RPMI8226 (cell line): ENCODE results near the gene MIOX.

Experiments used
- DNase-seq: peaks from one replicate; pipeline ENCODE4 v3.0.0-alpha.2; 2015

MIOX gene

DNA sequence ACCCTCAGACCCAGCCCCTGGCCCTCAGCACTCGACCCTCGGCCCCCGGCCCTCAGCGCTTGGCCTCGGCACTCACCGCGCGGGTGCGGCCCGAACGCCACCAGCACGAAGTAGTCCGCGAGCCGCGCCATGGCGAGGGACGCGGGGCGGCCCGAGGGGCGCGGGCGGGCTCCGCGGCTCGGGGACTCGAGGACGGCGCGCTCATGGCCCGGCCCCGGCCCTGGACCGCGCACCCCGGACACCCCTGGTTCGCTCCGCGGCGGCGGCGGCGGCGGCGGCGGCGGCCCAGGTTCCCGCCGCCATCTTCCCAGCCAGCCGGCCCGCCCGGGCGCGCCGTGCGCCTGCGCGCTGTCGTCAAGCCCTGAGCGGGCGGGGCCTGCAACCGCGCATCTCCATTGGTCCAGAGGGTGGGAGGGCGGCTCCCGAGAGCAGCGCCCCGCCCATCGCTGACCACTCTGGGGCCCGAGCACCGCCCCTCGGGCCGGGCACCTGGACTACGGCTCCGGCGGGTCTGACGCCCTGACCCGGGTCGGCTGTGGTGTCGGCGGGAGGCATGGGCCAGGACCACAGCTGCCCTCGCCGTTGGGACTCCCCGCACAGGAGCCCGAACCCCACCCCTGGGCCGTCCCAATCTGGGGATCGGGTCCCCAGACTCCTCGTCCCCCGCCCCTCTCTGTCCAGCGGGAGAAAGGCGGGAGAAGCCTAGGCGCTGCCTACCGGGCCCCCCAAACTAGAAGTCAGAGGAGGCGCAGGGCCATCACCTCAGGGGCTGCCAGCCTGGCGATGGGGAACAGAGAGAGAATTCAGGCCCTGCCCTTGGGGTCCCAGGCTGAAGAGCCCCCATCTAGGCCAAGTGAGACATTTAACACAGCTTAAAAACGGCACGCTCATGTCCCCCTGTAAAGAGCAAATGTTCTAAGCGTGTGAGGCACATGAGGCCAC is 11.7 kb upstream of the MIOX start, which contains the start of gene SBF1:
SBF1 (minus strand) TSS at position 326 of the 942 bp plus-strand sequence; CDS start at position 131, 195 bp downstream.
- DNase-seq = peak; percentile 94

DNA sequence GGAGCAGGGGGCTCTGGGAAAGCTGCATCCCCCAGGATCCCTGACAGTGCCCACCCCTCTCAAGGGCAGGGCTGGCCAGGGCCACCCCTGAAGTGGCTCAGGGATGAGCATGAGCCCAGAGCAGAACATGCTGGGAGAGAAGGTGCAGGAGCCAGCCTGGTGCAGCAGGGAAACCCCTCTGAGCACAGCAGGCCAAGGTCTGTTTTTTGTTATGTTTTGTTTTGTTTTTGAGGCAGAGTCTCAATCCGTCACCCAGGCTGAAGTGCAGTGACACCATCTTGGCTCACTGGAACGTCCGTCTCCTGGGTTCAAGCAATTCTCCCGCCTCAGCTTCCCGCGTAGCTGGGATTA is 11.0 kb upstream of the MIOX start:
- no peak for DNase-seq

DNA sequence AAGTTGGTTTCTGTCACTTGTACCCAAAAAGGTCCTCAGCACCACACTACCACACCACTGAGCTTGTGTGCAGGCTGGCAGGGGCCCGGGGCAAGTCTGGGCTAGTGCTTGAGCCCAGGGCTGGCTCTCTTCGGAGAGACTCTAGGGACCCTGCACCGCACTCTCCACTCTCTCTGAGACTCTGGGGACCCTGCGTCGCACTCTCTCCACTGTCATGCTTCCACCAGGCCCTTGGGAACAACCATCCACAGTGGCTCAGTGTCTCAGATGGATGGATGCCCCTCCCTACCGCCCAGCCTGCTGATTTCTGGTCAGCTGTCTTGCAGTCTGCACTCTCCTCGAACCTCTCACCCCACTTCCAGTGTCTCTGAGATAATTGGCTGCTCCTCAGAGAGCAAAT is 9.8 kb upstream of the MIOX start:
- no peak for DNase-seq

DNA sequence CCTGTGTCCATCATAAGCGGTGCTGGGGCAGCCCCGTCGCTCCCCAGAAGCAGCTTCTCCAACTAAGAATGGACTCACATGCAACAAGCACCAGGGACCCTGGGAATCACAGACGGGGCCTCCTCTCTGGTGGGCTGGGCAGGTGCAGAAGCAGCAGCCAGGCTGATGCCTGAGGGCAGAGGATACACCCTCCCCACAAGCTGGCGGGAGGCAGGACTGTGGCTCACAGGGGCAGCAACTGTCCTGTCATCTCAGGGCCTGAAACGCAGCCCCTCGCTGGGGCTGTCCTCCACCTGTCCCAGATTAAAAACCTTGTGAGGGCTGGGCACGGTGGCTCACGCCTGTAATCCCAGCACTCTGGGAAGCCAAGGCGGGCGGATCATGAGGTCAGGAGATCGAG is 8.7 kb upstream of the MIOX start:
- DNase-seq = no peak

DNA sequence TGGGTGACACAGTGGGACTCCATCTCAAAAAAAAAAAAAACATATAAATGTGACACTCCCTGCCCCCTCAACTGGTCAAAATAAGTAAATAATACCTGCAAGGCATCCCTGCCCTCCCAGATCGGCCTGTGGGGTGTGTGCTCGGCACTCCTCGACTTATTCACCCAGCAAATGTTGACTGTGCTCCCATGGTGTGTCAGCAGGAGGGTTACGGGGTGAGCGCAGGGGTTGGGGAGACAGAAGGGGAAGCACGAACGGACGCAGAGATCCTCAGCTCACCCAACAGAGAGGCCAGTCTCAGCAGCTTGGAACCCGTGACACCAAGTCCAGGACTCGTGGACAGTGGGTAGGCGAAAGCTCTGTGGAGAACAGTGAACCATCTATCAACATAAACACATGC is 6.9 kb upstream of the MIOX start:
- DNase-seq = no peak

DNA sequence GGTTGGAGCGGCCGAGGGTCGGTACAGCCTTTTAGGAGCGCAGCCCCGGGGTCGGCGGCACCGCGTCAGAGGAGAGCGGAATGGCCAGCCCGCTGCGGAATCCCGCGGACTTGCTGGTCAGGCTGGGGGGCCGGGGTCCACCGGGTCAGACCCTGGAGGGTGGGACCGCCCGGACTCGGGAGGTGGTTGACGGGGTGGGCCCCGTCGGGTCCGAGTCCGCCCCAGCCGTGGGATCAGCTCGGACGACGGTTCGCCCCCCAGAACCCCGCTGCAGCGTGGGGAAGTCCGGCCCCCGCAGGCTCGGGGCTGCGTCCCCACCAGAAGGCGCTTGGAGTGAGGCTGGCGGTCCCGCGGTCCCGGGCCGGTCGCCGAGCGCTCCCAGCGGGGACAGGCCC is 5.6 kb upstream of the MIOX start:
- no peak for DNase-seq

DNA sequence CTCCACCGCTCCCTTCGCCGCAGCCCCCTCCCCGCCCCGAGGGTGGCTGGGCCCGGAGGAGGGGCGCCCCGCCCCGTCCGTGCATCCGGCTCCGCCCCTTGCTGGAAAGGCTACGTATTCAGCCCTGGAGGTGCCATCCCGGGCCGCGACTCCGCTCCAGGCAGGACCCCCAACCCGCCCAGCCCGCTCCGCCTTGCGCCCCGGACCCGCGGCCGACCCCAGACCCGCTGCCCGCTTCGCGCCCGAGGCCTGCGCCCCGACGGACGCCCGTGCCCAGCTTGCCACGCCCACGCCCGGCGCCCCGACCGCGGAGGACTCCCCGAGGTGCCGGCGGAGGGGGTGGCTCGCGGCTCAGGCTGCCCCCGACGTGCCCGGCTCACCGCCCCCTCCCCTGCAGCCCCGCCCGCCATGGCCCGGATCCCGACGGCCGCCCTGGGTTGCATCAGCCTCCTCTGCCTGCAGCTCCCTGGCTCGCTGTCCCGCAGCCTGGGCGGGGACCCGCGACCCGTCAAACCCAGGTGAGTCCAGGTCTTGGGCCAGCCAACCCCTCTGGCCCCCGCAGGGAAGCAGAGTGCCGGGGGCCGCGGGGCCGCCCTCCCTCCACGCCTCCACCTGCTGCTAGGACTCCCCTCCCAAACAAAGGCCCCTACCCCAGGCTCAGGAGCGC is 5.1 kb upstream of the MIOX start, which contains the start of gene ADM2:
ADM2 (plus strand) TSS at position 104 of the 667 bp plus-strand sequence; CDS start at position 409, 305 bp downstream.
- DNase-seq = peak; percentile 56

DNA sequence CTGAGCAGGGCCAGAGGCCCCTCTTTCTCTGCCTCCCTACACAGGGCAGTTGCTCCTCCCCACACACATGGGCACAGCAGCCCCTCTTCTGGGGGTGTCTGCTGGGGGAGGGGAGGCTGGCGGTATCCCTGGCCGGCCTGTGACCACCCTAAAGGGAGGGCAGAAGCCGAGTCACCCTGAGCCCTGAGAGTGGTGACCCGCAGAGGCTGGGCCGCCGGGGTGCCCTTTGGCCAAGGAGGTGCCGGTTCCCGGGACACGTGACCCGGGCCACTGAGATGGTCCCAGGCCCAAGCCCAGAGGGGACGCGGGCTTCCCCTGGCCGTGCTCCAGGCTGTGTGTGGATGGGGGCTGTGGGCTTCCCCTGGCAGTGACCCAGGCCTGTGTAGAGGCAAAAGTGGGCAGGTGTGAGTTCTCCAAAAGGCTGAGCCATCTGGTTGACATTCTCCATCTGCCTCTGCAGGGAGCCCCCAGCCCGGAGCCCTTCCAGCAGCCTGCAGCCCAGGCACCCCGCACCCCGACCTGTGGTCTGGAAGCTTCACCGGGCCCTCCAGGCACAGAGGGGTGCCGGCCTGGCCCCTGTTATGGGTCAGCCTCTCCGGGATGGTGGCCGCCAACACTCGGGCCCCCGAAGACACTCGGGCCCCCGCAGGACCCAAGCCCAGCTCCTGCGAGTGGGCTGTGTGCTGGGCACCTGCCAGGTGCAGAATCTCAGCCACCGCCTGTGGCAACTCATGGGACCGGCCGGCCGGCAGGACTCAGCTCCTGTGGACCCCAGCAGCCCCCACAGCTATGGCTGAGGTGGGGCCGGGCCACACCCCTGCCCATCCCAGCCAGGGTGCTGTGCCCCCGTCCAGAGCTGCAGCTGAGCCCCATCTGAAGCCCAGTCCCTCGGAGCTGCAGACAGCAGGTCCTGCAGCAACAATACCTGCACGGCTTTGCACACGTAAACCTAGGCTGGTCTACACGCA is 4.3 kb upstream of the MIOX start:
- DNase-seq = peak; percentile 47

DNA sequence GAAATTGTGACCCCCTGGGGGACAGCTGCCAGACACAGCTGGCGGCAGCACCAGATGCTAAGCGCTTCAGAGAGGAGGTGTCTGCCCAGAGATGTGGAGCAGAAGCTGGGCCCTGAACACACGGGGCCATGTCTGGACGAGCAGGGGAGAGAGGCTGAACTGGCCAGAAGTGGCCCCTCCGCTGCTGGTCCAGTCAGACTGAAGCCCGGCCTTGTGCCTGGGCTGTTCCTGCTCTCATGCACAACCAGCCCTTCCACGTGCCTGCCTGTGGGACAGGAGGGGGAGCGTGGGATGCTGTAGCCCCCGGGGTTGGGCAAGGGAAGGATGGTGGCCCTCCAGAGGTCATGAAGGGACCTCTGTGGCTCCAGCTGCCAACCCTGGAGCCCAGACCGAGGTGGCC is 3.6 kb upstream of the MIOX start:
- no peak for DNase-seq

DNA sequence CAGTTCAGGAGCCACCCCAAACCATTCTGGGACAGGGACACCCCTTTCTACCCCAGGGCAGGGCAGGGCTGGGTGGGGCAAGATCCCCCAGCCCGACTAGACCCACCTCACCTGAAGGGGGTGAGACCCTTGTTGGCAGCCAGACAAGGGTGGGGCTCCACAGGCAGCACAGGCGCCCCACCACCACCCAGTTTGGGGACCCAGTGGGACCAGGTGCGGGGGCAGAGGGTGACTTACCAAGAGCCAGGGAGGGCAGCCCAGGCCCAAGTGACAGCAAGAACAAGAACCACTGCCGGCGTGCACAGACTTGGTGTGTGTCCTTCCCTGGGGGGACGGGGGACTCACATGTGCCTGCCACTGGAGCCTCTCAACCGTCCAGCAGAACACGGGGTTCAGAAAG is 3.1 kb upstream of the MIOX start:
- no peak for DNase-seq

DNA sequence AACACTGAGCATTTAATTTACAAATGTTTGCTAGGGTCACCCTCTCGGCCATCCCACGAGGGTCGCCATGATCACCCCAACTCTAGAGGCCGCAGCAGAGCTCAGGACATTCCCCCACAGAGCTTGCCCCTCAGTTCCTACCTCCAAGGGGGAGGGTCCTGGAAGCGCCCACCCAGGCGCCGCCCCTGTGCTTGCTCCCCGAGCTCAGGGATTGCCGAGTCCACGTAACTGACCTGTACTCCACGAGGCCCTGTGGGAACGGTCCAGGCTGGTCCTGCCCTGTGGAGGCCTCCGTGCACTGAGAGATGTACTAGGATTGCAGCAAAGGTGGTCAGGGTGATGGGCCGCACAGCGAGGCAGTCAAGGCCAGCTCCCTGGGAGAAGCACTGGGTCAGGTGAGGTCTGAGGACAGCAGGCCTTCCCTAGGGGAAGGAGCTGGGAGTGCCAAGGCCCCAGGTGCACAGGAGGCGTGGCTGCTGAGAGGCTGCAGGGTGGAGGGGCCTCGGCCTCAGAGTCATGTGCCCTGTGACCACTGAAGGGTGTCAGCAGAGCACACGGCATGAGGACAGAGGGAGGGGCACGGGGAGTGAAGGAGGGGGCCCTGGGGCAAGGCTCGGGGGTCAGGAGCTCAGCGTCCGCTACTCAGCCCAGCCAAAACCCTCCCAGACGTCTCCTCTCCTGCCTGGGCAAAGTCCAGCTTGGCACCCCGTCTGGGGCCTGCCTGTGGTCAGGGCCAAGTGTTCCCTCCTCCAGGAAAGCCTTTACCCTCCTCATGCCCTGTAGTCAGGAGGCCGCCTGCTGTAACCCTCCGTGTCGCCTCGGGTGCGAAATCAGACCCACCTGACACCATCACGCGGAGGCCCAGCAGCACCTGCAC is 2.4 kb upstream of the MIOX start:
- DNase-seq = no peak

DNA sequence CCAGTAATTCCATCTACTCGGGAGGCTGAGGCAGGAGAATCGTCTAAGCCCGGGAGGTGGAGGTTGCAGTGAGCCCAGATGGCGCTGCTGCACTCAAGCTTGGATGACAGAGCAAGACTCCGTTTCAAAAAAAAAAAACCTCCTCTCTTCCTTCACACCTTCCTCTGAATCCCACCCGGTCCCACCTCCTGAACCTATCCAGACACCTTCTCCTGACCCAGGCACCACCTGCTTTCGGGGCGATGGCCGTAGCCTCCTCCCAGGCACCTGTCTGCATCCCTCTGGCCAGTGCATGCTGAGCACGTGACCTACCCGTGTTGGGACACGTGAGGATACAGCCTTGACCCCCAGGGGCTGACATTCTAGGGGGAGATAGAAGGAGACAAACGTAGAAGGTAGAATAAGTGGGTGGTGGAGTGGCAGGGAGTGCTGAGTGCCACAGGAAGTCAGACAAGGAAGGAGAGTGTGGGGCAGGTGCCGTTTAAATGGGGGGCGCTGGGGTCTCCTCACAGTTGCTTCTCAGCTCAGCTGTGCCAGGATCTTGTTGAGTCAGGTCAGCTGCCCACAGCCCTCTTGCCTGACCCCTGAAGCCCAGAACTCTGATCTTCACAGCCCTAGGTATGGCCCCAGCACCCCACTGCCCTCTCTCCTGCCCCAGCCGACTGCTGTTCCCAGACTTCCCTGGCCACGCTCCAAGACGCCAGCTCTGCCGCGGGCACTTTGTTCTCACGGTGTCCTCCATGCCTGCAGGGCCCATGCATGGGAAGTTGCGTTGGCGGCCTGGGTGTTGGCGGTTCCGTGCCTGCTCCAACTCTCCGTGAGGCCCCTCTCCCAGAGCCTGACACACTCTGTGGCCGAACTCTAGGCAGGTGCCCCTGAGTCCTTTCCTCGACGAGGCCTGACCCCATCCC is 1.2 kb upstream of the MIOX start:
- no peak for DNase-seq

DNA sequence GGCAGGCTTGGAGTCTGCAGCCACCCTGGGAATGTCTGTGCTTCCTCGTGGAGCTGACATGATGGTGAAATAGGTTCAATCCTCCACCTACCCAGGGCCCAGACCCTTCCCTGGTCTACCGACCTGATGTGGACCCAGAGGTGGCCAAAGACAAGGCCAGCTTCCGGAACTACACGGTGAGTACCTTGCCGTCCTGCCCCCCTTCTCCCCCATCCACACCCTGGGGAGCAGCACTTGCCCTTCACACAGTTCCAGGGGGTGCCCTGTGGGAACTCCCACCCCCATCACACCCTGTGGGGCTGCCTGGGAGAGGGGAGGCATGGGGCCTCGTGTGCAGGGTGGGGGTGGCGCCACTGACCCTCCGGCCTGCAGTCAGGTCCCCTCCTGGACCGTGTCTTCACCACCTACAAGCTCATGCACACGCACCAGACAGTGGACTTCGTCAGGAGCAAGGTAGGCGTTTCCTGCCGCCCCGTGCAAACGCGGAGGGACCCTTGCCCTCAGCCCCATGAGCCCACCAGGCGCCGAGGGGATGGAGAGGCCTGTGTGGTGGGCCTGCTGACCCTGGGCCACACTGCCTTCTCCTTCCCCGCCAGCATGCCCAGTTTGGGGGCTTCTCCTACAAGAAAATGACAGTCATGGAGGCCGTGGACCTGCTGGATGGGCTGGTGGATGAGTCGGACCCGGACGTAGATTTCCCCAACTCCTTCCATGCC is 789 bp downstream of the MIOX start:
- no peak for DNase-seq

DNA sequence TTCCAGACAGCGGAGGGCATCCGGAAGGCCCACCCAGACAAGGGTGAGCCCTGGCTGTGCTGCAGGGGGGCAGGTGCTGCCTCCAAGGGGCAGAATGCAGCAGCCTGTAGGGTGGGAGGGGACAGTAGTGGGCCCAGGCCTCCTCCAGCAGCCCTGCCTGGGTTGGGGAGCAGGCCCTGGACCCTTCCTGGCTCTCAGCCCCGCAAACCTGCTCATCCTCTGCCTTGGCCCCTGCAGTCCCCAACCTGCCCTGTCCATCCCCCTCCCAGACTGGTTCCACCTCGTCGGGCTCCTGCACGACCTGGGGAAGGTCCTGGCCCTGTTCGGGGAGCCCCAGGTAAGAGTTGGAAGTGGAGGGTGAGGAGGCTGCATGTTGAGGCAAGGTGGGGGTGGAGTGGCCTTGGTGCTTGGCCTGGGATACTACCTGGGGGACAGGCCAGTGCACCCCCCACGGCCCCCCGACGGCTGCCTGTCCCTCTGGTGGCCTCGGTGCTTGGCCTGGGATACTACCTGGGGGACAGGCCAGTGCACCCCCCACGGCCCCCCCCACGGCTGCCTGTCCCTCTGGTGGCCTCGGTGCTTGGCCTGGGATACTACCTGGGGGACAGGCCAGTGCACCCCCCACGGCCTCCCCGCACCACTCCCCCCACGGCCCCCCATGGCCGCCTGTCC is 1.5 kb downstream of the MIOX start:
- DNase-seq = no peak

DNA sequence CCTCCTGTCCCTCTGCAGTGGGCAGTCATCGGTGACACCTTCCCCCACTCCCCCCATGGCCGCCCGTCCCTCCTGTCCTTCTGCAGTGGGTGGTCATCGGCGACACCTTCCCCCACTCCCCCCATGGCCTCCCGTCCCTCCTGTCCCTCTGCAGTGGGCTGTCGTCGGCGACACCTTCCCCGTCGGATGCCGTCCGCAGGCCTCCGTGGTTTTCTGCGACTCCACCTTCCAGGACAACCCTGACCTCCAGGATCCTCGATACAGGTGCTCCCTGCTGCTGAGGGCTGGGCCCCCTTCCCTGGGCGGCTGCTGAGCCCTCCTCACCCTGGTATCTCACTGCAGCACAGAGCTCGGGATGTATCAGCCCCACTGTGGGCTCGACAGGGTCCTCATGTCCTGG is 2.2 kb downstream of the MIOX start:
- DNase-seq = no peak

DNA sequence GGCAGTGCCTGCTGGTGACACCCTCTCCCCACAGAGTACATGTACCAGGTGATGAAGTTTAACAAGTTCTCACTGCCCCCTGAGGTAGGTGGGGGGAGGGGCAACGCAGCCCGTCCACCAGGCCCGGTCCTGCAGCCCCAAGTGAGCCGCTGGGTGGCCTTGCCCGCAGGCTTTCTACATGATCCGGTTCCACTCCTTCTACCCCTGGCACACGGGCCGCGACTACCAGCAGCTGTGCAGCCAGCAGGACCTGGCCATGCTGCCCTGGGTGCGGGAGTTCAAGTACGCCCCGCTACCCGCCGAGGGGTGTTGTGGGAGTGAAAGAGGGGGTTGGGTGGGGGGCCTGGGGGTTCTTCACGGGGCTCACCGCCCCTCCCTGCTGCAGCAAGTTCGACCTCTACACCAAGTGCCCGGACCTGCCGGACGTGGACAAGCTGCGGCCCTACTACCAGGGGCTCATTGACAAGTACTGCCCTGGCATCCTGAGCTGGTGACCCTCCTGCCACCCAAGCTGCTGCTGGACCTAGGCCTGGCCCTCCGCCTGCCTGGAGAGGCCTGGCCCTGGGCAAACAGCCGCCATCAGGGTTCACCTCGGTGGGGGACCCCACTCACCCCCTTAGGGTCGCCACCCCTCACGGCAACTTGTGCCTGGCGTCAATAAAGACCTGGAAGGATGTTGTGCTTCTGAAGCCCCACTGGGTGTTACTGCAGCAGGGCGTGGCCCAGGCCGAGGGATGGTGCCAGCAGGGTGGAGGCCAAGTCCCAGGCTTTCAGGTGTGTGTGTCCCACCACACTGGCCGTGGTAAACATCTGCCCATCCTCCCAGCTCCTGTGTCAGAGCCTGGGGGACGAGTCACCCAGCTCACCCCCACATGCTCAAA is 2.9 kb downstream of the MIOX start:
- no peak for DNase-seq

DNA sequence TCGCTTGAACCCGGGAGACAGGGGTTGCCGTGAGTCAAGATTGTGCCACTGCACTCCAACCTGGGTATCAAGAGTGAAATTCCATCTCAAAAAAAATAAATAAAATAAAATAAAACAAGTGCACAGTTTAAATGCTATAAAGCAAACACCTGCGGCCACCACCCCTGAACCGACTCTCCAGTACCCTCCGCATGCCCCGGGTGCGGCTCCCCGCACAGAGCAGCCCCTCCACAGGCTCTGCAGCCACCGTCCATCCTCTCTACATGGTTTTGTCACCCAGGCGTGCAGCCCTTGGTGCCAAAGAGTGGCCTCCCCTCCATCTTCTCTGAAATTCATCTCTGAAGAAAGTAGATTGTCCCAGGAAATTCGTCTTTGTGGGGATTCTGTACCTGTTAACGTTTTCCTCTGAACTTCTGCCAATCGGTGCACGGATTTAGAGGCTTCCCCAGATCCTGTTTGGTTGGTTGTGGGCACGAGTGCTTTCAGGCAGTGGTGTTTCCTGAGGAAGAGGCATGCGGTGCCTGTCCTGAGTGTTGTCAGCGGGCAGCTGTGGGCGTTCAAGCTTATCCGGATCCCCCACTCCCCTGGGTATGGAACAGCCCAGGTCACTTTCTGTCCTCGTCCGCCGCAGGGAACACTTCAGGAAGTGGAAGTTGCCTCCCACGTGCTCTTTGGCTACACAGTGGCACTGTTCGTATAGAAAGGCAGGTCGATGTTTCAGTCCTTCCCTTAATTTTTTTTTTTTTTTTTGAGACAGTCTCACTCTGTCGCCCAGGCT is 4.1 kb downstream of the MIOX start:
- no peak for DNase-seq

DNA sequence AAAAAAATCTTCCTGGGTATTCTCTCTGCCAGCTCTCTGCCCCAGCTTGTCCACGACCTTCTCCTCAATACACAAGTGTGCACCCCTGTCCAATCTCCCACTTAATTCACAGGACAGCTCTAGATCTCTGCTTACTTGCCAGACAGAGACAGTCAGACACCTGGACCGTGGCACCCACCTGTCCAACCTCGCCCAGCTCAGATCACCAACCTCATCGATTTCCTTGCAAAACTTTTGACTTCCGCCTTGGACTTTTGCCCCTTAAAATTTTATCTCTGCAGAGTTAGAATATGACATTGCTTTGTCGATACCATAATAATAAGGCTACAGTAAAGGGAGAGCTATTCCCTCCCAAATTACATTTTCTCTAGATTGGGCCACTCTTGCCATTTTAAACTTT is 10.4 kb downstream of the MIOX start:
- no peak for DNase-seq
